Activated CD4-positive, alpha-beta T cell treated with anti-CD3 and anti-CD28 coated beads for 48 hours (primary cell): ENCODE results near the gene TMX4.
"Not testable (repeated sequence)": the region's sequence is repeated elsewhere in the genome, so short reads cannot be mapped to it uniquely, and the experiment has no call there.

ENCODE experiments used
- DNase-seq: peaks from one replicate; pipeline ENCODE4 v3.0.0-alpha.2; 2020

Gene TMX4, protein sequence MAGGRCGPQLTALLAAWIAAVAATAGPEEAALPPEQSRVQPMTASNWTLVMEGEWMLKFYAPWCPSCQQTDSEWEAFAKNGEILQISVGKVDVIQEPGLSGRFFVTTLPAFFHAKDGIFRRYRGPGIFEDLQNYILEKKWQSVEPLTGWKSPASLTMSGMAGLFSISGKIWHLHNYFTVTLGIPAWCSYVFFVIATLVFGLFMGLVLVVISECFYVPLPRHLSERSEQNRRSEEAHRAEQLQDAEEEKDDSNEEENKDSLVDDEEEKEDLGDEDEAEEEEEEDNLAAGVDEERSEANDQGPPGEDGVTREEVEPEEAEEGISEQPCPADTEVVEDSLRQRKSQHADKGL

DNA sequence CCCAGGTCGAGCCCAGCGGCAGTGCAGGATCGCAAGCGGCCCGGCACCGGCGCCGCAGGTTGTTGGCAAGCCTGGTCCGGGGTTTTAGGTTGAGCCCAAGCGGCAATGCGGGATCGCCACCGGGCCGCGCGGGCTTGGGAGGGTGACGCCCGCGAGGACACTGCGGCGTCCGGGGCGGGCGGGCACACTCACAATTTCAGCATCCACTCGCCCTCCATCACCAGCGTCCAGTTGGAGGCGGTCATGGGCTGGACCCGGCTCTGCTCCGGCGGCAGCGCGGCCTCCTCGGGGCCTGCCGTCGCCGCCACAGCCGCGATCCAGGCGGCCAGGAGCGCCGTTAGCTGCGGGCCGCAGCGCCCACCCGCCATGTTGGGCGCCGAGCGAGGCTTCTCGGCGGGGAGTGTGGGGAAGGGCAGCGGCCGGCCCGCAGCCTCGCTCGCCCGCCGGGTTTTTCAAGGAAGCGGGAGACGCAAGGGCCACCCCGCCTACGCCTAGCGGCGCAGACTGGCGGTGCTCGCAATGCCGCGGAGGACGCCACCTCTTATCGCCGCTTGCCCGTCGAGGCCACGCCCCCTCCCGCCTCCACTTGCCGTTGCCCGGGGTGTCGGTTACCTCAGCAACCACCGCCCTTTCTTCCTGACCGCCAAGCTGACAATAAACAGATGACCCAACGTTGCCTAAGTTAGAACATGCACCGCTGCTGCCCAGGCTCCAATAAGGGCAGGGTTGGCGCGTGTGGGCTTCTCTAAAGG is at the start of gene TMX4:
Gene TMX4, minus strand, starts transcription at position 516 of the 752 bp plus-strand sequence. Its CDS starts 148 bp downstream, at position 368.
- peak; percentile 94 for DNase-seq

DNA sequence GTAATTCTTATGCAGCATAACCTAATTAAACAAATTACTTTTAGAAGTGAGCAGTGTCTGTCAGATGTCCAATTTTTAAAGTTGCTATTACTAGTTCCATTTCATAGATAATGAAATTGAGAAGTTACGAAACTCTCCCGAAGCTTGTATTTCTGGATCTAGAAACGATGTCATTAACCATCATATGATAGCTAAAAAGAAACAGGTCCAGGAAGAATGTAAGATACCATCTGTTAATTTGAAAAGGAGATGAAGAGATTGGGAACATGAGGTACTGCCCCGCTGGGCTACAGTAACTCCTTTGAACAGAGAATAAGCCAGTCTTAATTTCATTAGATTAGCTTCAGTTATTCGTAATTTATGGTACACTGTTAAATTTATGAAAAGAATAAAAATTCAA is 47.5 kb upstream of the TMX4 start:
- DNase-seq, result no peak

DNA sequence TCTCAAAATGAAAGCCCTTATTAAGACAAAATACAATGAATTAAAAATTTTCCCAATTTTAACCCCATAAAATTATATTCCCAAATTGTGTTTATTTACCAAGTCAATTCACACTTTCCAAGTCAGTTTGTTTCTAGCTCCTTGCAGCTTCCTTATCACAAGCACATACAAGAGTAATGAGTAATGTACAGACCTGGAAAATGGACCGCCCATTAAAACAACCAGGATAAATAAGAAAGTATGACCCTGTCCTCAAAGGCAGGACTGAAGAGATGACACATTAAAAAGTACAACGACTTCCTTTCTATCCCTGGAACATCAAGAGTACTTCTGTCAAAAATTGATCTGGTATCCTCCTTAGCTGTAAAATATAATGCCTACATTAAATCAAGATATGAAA is 47.1 kb upstream of the TMX4 start:
- DNase-seq, result no peak

DNA sequence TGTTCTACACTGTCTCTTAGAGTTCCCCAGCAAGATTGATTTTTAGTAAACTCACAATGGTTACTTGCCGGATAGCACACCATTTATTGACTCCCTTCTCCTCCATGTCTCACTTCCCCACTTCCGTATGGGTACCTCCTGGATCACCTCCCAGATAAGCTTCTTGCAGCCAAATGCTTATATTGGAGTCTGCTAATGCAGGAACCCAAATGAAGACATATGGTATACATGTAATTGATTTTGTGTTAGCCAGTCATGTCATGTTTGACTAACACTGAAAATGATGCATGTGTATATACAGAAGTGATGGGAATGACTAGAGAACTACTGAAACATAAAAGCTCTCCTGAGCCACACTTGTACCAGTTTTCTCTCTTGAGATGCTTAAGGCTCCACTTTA is 46.1 kb upstream of the TMX4 start:
- DNase-seq, result no peak

DNA sequence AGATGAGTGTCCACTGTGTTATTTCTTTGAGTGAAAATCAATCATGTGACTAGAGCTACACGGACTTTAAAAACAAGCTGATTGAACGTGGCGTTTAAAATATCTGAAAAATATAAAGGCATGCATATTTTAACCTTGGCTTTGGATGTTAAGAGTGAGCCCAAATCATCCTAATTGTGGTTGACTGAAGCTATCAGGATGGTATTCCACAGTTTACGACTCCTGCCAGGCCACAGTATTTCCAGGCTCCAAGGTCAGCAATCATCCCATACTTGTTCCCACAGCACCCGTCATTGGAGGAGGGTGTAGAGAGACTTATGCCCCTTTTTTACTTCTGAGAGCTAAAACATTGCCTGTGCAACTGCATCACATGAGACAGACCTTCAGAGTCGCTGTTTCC is 43.2 kb upstream of the TMX4 start:
- DNase-seq, result no peak

DNA sequence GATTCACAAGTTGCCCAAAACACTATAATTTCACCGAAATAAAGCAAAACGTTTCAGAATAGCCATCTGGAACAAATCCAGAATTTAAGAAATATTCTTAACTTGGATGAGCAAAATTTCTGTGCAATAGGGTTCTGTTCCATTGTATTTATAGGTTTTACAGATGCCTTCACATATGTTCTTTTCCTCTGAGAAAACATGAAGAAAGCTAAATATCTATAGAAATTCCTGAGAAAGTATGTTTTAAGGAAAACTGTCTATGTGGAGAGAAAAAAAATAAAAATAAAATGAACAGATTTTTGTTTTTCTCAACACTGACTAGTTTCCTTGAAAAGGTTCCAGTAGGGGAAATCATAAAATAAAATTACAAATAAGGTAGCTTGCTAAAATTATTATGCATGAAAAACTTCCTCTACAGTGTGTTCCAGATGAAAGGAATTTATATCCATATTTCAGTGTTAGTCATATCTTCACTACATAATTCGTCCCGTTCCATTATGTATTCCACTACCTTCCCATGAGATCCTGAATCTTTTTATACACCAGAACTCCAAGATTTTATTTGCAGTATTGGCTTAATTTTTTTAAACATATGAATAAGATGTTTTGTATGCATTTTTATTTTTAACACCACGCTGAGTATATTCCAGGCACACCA is 42.4 kb upstream of the TMX4 start:
- DNase-seq, result no peak

DNA sequence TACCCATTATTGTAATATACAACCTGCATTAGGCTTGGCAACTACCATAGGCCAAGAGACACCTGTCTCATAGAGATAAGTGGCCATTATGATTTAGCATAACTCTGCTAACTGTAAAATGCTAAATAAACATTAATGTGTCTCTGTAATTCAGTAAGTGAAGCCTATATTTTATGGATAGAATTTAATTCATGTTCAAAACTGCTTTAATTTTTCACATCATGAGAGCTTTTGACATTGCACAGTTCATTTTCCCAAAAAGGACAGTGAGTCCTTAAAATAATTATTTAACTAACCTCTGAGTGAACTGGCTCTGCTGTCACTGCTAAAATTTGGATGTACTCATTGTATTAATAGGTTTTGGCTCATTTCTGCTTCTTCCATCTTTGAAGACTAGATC is 41.4 kb upstream of the TMX4 start:
- no peak for DNase-seq

DNA sequence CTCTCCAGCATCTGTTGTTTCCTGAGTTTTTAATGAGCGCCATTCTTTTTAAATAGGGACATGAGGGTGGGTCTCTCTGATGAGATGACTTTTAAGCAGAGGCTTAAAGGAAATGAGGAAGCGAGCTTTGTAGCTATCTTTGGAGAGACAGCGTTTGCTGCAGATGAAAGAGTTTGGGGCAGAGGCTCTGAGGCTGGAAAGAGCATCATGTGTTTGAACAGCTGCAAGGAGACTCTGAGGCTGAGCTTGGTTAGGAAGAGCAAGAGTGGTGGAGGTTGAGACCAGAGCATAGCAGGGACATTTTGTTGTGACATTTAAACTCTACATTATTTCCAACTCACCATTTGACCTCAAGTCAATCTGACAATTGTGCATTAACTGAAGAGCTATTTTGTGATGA is 38.3 kb upstream of the TMX4 start:
- no peak for DNase-seq

DNA sequence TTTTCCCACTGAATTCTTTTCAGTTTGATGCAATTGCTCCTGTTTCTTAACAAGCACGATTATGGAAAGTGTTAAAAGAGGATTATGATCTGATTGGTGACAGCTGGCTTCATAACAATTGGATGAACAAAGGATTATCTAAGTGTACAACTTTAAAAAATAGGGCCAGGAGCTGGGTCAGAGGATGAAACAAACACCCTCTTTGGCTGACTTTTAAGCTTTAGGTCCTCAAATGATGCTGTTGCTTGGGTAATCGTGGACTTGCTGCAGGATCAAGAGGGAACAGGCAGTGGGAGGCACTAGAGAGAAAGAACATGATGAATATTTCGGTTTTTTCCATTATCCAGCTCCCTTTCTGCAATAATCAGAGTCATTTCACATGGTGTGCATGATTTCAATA is 35.5 kb upstream of the TMX4 start:
- DNase-seq, result no peak

DNA sequence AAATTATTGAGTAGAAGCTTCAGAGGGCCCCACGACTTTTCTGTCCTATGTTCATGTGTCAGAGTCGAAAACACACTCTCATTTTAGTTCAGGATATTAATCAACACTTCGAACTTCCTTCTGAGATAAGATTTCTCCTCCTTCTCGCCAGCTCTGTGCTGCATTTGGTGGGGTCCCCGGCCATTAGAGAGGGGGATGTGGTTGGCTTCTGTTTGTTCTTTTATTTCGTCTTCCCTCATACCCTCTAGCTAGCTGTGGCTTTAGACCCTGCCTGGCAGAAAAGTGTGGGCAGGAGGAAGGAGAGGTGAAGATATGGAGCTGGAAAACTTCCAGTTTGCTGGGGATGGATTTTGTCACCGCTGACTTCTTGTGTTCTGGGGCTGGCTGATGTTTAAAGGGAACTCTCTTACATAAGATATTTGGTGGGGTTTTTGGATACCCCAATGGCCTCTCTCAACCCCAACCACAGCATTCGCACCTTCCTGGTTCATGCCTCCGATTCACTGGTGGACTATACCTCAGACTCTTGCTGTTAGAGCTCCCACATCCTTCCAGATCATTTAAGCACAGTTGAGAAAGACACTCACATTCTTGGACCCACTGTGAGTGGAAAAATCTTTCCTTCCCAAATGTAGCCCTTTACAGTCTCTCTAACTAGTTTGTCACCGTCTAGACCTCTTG is 30.7 kb upstream of the TMX4 start:
- DNase-seq, result no peak

DNA sequence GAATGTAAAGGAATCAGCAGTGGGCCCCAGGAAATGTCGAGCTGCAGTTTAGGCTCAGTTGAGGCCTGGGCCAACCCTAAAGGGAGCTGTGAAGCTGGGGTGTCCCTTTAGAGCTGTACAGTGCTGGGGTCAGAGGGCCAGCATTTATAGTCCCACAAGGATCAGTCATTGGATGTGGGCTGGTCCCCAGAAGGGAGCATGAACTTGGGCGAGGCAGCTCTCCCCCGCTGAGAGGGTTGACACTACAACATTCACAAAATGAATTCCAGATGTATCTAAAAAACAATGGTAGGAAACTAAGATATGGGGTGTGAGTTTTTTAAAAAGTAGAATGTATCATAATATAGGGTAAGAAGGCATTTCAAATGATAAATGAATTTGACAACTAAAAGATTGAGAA is 29.7 kb upstream of the TMX4 start:
- no peak for DNase-seq

DNA sequence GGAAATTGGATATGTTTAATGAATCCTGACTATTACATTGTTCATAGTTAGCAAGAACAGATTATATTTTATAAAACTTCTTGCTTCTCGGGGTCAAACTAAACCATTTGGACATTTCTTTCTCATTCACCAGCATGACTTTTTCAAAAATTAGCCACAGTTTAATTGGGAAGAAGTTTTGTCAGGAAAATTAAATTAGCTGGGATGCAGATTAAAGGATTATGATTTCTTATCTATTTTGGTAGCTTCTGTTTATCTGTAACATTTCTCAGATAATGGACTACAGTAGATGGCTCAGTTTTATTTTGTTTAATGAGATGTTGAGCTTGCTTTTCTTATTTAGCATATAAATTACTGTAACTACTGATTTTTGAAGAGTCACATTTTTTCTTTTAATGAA is 26.4 kb upstream of the TMX4 start:
- no peak for DNase-seq

DNA sequence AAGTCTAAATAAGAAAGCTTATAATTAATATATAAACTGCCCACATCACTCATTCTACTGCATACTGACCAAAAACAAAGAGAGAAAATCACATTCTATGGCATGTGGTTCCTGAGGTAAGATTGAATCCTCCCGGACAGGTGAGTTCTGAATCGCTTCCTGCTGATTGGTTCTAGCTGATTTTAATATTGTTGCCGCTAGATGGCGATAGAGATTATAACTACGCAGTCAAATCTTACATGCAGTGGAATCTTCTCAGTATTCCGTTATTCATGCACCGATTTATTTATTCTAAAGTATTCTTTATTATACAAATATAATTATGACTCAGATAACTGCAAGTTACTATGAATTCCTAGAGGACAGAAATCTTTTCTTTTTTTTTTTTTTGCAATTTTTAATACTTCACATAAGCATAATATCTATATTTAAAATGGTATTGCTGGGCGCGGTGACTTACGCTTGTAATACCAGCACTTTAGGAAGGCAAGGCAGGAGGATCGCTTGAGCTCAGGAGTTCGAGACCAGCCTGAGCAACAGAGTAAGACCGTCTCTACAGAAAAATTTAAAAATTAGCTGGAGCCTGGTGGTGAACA is 24.2 kb upstream of the TMX4 start:
- DNase-seq, result no peak

DNA sequence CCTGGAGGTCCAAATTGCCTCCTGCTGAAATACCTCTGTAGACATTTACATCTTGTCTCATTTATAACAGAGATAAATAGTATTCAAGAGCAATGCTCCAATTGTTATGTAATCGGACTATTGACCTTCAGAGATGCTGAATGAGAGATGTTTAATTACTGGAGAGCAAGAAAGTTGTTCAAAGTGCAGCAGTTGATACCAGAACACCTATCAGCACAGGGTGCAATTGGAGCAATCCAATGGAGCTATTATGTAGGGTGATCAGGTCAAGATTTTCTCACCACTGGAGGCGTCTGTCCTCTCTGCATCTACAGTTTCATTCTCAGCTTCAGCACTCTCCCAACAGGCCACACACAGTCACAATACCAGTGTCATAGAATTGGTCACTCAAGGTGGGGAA is 19.5 kb upstream of the TMX4 start:
- no peak for DNase-seq

DNA sequence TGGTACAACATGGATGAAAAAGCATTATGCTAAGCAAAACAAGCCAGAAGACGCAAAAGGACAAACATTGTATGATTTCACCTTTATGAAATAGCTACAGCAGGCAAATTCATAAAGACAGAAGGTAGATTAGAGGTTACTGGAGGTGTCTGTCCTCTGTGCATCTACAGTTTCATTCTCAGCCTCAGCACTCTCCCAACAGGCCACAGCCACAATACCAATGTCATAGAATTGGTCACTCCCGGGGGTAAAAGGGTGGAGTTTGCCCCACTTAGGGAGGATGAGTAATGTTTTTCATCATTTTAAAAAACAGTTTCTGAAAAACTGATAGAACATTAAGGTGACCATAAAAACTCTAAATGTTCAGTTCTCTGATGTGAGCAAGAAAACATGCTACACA is 17.2 kb upstream of the TMX4 start:
- DNase-seq, result no peak

DNA sequence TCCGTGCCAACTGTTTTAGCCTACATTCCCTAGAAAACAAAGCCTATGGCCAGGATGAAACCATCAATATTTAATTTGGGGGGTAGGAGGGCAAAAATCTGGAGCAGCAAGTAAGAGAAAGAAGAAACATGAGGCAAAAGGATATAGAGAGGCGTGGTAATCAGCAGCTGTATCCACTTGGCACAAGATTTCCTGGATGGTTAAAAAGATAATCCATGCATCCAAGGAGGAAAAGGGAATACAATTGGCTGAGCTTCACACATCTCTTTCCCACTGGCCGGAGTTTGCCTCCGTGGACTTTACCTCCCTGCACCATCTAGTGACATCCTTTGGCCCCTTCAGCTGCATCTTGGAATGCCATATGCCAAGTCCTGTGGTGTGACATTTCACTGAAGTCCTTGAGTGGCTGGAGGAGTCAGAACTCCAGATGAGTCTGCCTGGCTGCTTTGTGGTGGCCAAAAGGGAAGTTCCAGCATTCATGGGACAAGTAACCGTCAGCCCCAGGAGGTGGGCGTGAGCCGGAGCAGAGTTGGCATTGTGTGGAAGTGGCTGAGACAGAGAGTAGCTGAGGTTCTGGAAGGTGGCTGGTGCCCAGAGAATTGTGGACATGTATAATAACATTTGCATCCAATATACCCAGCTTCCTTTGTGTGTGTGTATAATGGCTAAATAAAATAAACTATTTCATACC is 13.7 kb upstream of the TMX4 start:
- no peak for DNase-seq

DNA sequence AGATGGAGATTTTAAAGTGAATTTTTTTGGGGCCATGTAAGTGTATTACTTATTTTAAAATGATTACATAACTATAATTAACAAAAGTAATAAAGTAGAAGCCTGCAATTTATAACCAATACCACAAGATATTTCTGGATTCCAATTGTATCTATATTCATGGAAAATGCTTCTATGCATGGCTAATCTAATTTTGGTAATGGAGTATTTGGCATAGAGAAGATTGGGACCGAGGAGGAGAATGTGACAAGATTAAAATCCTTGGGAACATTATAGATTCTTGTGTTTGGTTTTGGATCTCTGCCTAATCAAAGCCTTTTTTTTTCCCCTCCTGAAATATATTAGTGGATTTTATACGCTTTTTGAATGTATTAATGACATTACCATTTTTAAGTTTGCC is 12.9 kb upstream of the TMX4 start:
- DNase-seq, result no peak

DNA sequence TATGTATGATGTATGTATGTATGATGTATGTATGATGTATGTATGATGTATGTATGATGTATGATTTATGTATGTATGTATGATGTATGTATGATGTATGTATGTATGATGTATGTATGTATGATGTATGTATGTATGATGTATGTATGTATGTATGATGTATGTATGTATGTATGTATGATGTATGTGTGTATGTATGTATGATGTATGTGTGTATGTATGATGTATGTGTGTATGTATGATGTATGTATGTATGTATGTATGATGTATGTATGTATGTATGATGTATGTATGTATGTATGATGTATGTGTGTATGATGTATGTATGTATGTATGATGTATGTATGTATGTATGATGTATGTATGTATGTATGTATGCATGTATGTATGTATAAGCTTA is 12.0 kb upstream of the TMX4 start:
- not testable (repeated sequence) for DNase-seq

DNA sequence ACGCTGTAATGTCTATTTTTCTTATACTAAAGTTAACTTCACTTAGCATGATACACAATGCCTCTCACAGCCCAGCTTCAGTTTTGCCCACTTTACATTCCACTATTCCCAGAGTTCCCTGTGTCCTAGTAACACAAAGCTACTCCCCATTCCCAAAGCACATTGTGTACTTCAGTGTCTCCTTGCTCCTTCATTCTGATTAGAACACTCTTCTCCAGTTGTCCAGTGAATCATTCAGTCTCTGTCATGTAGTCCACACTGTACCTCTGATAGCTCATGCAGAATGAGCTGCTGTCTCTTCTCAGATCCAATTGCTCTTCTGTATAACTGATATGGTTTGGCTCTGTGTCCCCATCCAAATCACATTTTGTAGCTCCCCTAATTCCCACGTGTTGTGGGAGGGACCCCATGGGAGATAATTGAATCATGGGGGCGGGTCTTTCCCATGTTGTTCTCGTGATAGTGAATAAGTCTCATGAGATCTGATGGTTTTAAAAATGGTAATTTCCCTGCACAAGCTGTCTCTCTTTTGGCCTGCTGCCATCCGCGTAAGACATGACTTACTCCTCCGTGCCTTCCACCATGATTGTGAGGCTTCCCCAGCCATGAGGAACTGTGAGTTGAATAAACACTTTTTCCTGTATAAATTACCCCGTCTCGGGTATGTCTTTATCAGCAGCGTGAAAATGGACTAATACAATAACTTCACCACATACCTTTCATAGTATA is 2.1 kb upstream of the TMX4 start:
- no peak for DNase-seq

DNA sequence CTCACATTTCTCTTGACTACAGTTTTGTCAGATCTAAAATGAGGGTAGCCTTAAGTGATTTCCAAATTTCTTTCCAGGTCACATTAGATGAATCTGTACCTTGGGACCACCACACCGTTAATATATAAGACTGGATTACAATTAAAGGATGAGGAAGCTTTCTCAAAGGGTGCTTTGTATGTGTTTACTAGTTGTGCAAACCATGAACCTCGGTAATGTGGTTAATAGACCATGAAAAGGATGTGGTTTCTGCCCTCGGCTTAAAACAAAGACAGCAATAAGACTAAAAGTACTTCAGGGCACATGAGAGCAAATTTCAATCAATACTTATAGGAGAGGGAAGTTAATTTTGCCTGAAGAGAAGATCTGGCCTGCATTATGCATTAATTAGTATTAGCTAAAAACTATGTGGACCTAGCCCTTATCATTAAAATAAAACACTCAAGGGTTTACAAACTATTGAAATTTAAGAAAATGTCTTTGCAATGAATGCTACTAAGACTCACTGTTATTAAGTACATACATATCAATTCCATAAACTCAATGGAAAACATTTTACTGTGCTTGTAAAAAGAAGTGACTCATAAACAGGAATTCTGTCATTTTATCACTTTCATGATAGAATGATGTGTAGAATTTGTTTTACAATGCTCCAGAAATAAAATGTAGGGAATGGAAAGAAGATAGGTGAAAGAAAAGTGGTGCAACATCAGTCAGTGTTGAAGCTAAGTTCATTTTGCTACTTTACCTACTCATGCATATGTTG is 936 bp upstream of the TMX4 start:
- no peak for DNase-seq

DNA sequence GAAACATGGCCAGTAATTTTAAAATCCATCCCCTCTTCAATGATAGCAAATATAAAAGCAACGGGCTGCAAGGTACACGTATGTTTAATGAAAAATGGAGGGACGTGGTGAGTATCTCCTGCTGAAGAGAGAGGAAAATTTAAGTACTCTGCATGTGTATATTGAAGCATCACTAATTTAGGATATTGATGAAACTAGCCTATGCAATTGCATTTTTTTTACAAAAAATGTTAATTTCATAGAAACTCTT is 362 bp upstream of the TMX4 start:
- DNase-seq, result no peak

DNA sequence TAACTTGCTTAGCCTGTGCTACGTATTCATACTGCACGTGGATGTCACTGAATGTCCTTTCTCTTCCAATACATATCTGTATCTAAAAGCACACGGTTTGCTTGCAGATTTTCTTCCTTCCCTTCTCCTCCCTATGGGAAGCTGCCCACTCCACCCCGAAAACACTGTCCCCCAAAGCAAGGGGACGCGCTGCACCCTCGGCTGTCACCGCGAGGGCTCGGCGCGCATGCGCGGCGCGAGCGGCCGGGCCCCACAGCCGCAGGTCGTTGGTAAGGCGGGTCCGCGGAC is 659 bp downstream of the TMX4 start:
- peak; percentile 68 for DNase-seq
